ENCODE data around the gene ADGRG2. TPM values are rescaled to one million over a fixed set of nuclear protein-coding genes. Genes with fewer than 3 reads are reported as not detected.

The ADGRG2 gene, protein sequence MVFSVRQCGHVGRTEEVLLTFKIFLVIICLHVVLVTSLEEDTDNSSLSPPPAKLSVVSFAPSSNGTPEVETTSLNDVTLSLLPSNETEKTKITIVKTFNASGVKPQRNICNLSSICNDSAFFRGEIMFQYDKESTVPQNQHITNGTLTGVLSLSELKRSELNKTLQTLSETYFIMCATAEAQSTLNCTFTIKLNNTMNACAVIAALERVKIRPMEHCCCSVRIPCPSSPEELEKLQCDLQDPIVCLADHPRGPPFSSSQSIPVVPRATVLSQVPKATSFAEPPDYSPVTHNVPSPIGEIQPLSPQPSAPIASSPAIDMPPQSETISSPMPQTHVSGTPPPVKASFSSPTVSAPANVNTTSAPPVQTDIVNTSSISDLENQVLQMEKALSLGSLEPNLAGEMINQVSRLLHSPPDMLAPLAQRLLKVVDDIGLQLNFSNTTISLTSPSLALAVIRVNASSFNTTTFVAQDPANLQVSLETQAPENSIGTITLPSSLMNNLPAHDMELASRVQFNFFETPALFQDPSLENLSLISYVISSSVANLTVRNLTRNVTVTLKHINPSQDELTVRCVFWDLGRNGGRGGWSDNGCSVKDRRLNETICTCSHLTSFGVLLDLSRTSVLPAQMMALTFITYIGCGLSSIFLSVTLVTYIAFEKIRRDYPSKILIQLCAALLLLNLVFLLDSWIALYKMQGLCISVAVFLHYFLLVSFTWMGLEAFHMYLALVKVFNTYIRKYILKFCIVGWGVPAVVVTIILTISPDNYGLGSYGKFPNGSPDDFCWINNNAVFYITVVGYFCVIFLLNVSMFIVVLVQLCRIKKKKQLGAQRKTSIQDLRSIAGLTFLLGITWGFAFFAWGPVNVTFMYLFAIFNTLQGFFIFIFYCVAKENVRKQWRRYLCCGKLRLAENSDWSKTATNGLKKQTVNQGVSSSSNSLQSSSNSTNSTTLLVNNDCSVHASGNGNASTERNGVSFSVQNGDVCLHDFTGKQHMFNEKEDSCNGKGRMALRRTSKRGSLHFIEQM
- total RNA-seq (2014; rRNA removed; shearing (Covaris generic)), result 0.13 and 0.22 TPM in 2 replicates

DNA sequence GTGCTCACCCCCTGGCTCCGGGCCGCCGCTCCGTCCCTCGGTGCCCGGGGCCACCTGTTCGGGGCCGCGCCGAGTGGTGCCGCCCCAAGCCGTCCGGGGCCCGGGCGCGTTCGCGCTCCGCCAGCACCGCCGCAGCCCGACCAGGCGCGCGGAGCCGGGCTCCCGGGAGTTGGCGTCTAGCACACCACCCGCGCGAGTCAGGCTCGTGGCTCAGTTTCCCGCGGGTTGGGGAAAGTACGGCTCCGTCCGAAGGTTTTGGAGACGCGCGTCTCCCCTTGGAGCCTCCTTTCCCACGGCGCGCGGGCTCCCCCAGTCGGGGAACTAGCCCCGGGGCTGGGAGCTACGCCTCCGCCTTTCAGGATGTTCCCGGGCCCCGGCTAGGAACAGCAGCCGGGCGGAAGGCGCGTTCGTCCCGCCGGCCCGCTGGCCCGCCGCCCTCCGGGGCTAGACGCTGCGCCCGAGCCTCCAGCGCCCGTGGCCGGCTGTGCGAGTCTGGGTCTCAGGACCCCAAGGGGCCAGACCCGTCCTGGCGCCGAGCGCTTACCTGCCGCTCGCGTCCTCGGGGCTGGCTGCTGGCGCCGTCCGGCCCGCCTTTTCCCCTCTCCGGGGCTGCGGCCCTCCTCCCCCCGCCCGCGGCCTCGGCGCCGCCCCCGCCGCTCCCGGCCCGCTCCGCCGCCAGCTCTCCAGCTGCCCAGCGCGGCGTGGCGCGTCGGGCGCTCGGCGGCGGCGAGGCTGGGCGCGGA lies at the start of gene ADGRG2:
Gene ADGRG2 (minus strand): TSS at position 571 of the 743 bp plus-strand sequence. CDS start 53,634 bp downstream, outside the sequence.
- Histone ChIP-seq H3K9me3 (replicated peaks) (no peaks in the 10 kb centered on the region), H3K4me1 (no peaks in the 10 kb centered on the region), H3K36me3 (no peaks in the 10 kb centered on the region), H3K27ac (no peak within 1 kb of the TSS), H3K27me3 (no peaks in the 10 kb centered on the region), H3K4me3 (no peak within 1 kb of the TSS)
- no peak for DNase-seq

- Histone ChIP-seq H3K27me3 (no peaks in the 10 kb centered on the region), H3K36me3 (no peaks in the 10 kb centered on the region), H3K4me1 (no peaks in the 10 kb centered on the region), H3K4me3 (no peak overlapping the region), H3K9me3 (replicated peaks) (no peaks in the 10 kb centered on the region), H3K27ac (no peak overlapping the region)
- DNase-seq, result no peak
Observed at GRCh38 chrX:19168609-19169008, 46.3 kb upstream of the ADGRG2 start.

DNA sequence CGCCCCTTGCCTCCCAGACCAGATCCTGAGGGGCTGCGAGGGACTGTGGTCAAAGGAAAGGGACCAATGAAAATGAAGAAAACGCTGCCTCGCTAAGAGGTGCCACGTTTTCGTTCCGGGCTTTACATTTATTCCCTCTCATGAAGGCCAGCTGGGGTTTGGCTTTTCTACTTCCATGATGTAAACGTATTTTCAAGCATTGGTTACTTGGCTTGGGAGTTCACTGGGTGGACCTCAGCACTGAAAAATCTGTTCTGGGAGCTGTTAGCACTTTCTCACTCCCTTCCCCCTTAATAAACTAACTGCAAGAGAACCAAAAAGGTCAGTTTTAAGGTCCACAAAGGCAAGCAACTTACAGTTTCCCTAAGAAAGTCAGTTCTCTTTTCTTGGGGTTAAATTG lies 40.6 kb upstream of the ADGRG2 start:
- H3K27ac ChIP-seq, result no peak overlapping the region
- H3K36me3 ChIP-seq, result no peaks in the 10 kb centered on the region
- no peak for DNase-seq
- H3K4me3 ChIP-seq, result no peak overlapping the region
- no peaks in the 10 kb centered on the region for H3K9me3 ChIP-seq (replicated peaks)
- H3K4me1 ChIP-seq, result no peaks in the 10 kb centered on the region
- no peaks in the 10 kb centered on the region for H3K27me3 ChIP-seq

GRCh38 chrX:19156186-19156585 lies 33.9 kb upstream of the ADGRG2 start:
- no peak for DNase-seq

DNA sequence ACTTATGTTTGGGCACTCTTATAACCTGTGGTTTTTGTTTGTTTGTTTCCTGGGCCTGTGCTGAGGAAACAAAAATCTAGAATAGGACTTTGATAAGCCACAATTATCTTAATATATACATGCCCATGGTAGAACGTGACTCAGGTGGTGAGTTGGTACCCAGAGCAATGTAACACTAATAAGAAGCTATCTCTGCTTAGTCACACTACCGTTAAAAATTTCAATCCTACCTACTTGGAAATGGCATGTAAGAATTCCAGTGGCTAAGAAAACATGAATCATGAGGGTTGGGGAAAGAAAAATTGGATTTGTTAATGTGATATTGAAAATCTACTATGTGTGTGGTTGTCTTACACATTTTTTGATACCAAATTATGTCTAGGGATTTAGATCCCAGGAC lies 30.5 kb upstream of the ADGRG2 start:
- Histone ChIP-seq H3K27me3 (no peaks in the 10 kb centered on the region), H3K4me1 (no peaks in the 10 kb centered on the region), H3K36me3 (no peaks in the 10 kb centered on the region), H3K27ac (no peak overlapping the region), H3K4me3 (no peak overlapping the region), H3K9me3 (replicated peaks) (no peaks in the 10 kb centered on the region)
- DNase-seq, result no peak

More at GRCh38 chrX:19156186-19156585, 33.9 kb upstream of the ADGRG2 start:
- H3K9me3 ChIP-seq (replicated peaks), result no peaks in the 10 kb centered on the region
- H3K4me1 ChIP-seq, result no peaks in the 10 kb centered on the region
- H3K4me3 ChIP-seq, result no peak overlapping the region
- H3K27me3 ChIP-seq, result no peaks in the 10 kb centered on the region
- no peaks in the 10 kb centered on the region for H3K36me3 ChIP-seq
- H3K27ac ChIP-seq, result no peak overlapping the region

DNA sequence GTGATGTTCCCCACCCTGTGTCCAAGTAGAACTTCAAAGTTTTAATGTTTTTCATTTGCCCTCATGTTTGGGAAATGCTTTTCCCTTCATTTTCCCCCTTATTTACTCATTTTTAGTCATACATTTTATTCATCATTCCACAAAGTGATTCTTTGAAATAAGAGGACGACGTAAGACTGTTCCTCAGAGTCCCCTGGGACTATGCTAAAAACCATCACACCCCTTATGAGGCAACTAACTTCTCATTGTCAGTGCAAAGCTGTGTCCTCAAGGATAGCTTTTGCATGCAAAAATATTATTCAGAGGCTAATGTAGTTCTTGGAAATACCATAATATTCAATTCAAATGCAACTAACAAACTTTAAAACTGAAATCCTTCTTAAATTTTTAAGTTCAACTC lies 14.8 kb upstream of the ADGRG2 start:
- no peak for DNase-seq
- peaks cover 10% of the 10 kb centered on the region for H3K4me1 ChIP-seq
- H3K36me3 ChIP-seq, result no peaks in the 10 kb centered on the region
- no peaks in the 10 kb centered on the region for H3K27me3 ChIP-seq
- no peak overlapping the region for H3K4me3 ChIP-seq
- no peak overlapping the region for H3K27ac ChIP-seq
- H3K9me3 ChIP-seq (replicated peaks), result no peaks in the 10 kb centered on the region

GRCh38 chrX:19133784-19134183 lies 11.5 kb upstream of the ADGRG2 start:
- Histone ChIP-seq H3K27ac (no peak overlapping the region), H3K9me3 (replicated peaks) (no peaks in the 10 kb centered on the region)

DNA sequence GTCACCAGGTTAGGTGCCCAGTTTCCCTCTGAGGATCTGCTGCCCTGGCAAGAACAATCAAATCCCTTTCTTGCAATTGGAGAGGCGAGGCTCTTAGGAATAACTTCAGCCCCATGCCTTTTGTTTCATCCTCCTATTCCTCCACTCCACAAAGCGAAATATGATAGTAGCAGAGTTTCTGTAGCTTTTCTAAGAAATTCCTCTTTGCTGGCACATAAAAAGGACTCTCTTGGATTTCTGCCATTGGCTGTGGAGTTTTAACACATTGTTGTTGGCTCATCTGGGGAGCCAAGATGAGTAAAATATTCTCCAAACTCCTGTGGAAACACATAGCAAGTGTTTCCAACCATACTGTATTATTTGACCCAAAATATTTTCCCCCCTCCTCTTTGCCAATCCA lies 11.0 kb upstream of the ADGRG2 start:
- Histone ChIP-seq H3K27me3 (no peaks in the 10 kb centered on the region), H3K9me3 (replicated peaks) (no peaks in the 10 kb centered on the region), H3K36me3 (no peaks in the 10 kb centered on the region), H3K27ac (no peak overlapping the region), H3K4me1 (peaks cover 18% of the 10 kb centered on the region), H3K4me3 (no peak overlapping the region)
- no peak for DNase-seq

More at GRCh38 chrX:19133784-19134183, 11.5 kb upstream of the ADGRG2 start:
- Histone ChIP-seq H3K36me3 (no peaks in the 10 kb centered on the region), H3K4me3 (no peak overlapping the region), H3K4me1 (peaks cover 16% of the 10 kb centered on the region), H3K27me3 (no peaks in the 10 kb centered on the region)
- DNase-seq, result no peak

DNA sequence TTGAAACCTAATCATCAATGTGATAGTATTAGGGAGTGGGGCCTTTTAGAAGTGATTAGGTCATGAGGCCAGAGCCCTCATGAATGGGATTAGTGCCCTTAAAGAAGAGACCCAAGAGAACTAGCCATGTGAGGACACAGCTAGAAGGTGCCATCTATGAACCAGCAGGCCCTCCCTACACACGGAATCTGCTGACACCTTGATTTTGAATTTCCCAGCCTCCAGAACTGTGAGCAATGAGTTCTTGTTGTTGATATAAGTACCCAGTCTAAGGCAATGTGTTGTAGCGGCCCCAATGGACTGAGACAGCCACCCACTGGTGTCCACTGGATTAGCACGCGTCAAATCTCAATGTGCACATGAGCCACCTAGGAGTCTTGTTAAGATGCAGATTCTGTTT lies 8.4 kb upstream of the ADGRG2 start:
- no peaks in the 10 kb centered on the region for H3K9me3 ChIP-seq (replicated peaks)
- peaks cover 13% of the 10 kb centered on the region for H3K4me1 ChIP-seq
- no peak overlapping the region for H3K27ac ChIP-seq
- DNase-seq, result no peak
- H3K4me3 ChIP-seq, result no peak overlapping the region
- H3K27me3 ChIP-seq, result no peaks in the 10 kb centered on the region
- H3K36me3 ChIP-seq, result no peaks in the 10 kb centered on the region

DNA sequence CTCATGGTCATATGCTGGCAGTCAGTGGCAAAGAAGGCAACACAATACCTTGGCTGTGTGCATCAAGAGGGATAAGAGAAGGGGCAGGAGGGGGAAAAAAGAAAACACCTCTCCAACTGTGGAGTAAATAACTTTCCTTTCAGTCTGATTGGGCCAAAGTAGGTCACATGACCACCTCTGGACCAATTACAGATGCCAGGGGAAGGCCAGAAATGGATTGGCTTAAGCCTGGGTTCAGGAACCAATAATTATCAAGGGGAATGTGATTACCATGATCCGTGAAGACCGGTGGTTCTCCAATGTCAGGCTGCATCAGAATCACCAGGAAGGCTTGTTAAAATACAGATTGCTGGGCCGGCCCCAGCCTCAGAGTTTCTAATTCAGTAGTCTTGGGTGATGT lies 7.4 kb upstream of the ADGRG2 start:
- peak in 1 of 2 experiments; percentile 15 for DNase-seq
- Histone ChIP-seq H3K9me3 (replicated peaks) (no peaks in the 10 kb centered on the region), H3K4me1 (peaks cover 13% of the 10 kb centered on the region), H3K27me3 (no peaks in the 10 kb centered on the region), H3K27ac (no peak overlapping the region), H3K36me3 (no peaks in the 10 kb centered on the region), H3K4me3 (no peak overlapping the region)

DNA sequence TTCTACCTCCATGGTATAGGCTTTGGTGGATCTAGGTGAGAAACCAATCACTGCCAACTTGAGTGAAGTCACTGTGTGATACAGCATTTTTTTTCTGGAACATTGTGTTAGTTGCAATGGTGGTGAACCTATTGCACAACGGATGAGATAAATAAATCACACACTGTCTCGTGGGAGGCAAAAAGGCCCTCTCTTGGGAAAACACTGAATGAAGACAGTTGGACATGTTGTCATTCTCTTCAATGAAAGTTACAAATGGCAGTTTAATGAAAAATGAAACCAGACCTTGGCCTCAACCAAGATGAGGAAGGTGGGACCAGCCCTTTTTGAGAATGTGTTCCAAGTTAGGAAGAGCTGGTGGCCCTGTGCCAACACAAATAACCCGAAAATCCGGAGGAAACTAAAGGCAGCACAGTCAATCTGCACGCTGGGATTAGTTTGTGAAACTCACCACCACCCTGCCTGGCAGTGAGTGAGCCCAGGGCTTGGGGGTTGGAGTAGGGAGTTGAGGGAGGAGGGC lies 5.4 kb upstream of the ADGRG2 start:
- peaks cover 13% of the 10 kb centered on the region for H3K4me1 ChIP-seq
- peak; percentile 51 to 78 for DNase-seq
- no peak overlapping the region for H3K4me3 ChIP-seq
- no peak overlapping the region for H3K27ac ChIP-seq
- H3K9me3 ChIP-seq (replicated peaks), result no peaks in the 10 kb centered on the region
- H3K27me3 ChIP-seq, result no peaks in the 10 kb centered on the region
- H3K36me3 ChIP-seq, result no peaks in the 10 kb centered on the region

DNA sequence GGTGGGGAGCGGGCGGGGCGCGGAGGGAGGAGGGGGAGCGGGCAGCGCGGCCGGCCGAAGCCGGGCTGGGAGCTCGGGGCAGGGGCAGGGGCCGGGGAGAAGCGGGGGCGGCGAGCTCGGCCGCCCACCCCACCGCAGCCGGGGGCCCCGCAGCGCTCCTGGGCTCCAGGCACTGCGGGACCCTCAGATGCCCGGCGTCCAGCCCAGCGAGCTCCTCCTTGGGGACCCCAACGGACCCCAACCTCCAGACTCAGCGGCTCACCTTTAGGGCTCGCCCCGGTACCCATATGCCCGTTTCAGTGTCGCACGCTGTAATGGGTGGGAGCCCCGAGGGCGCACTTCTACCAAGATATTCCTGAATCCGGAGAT lies 357 bp upstream of the ADGRG2 start:
- no peaks in the 10 kb centered on the region for H3K27me3 ChIP-seq
- H3K4me1 ChIP-seq, result 0 out of 2 replicates have a peak, but pooled peaks cover 2% of the 10 kb centered on the region
- H3K9me3 ChIP-seq (replicated peaks), result no peaks in the 10 kb centered on the region
- no peak for DNase-seq
- H3K27ac ChIP-seq, result no peak overlapping the region
- no peaks in the 10 kb centered on the region for H3K36me3 ChIP-seq
- no peak overlapping the region for H3K4me3 ChIP-seq

GRCh38 chrX:19121466-19121865 lies 802 bp downstream of the ADGRG2 start:
- H3K36me3 ChIP-seq, result no peaks in the 10 kb centered on the region
- no peaks in the 10 kb centered on the region for H3K4me1 ChIP-seq
- no peaks in the 10 kb centered on the region for H3K9me3 ChIP-seq (replicated peaks)
- no peaks in the 10 kb centered on the region for H3K27me3 ChIP-seq
- no peak for DNase-seq
- no peak overlapping the region for H3K27ac ChIP-seq
- no peak overlapping the region for H3K4me3 ChIP-seq

DNA sequence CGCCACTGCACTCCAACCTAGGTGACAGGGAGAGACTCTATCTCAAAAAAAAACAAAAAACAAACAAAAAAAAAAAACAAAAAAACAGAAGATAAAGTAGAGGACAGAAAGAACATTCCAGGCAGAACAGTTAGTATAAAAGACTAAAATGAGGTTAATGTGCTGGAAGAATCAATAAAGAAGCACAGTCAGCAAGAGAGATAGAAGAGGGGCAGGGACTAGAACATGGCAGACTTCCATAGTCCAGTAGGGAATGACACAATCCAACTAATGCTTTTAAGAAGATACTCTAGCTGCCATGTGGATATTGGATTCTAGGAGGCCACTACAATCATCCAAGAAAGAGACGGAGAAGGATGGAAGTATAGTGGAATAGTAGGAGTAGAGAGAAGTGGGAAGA lies 11.6 kb downstream of the ADGRG2 start:
- Histone ChIP-seq H3K4me3 (no peak overlapping the region), H3K9me3 (replicated peaks) (no peaks in the 10 kb centered on the region), H3K27ac (no peak overlapping the region), H3K27me3 (no peaks in the 10 kb centered on the region), H3K36me3 (no peaks in the 10 kb centered on the region), H3K4me1 (no peaks in the 10 kb centered on the region)
- DNase-seq, result no peak

All from SJCRH30 (cell line).